ENCODE measurements around the gene SCLY. TPM values are rescaled to one million over a fixed set of nuclear protein-coding genes. Genes with fewer than 3 reads are reported as not detected.
"Not testable (repeated sequence)": the region's sequence is repeated elsewhere in the genome, so short reads cannot be mapped to it uniquely, and the experiment has no call there.

Gene SCLY
- total RNA-seq, 3 donors from 2014 or later: 46.4 to 63.5 (median 60.1) TPM

DNA sequence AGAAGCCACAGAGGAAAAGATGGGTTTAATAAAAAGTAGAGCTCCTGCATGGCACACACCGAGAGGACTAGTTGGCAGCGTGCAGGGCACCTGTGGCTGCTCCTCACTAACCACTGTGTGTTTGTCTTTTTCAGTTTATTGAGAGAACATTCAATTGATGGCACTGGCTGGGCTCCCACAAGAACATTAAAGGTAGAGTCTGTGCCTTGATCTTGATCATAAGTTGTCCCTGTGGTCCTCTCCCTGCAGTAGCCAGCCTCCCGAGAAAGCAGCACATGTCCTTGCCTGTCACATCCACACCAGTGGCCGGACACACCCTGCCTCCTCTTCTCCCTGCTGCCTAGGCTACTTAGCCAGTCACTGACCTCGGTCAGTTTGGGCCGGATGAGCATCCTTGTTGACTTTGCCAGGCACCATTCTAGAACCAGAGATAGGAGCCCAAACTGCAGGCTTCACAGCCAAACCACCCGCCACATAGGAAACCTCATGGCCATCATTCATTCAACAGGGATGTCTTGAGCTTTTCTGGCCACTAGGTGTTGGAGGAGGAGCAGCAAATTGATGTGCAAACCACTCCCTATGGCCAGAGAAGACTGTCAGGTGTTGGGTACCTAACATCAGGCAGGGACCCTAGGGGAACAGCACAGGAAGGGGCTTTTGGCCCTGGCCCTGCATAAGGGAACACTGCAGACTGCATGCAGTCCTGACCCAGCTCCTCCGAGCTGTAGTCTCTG lies 30.2 kb upstream of the SCLY start:
- Mint-ChIP-seq H3K4me1 (ENCODE audit: low read depth) (no peaks in the 10 kb centered on the region), H3K9me3 (no peaks in the 10 kb centered on the region), H3K36me3 (ENCODE audit: insufficient read depth) (peaks cover 51% of the 10 kb centered on the region), H3K27me3 (ENCODE audit: low read depth) (no peaks in the 10 kb centered on the region), H3K4me3 (no peak overlapping the region)
- DNase-seq: no peak
- ATAC-seq: no peak

DNA sequence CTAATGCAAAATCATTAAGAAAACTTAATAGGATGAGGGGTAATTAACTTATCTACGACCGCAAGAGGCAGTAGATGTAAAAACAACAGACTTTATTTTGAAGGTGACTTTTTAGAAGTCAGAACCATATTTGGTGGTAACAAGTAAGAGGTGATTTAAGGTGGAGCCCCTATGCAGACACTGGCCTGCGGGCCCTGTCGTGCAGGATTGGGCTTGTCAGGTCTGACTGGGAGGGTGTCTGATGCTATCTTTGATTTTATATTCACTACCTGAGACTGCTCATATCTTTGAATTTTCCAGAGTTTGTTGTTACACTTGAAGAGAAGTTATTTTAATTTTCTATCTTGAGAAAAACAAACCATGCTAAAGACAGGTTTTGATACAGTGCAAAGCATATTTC lies 29.1 kb upstream of the SCLY start:
- no peak for DNase-seq
- H3K4me3 Mint-ChIP-seq: no peak overlapping the region

DNA sequence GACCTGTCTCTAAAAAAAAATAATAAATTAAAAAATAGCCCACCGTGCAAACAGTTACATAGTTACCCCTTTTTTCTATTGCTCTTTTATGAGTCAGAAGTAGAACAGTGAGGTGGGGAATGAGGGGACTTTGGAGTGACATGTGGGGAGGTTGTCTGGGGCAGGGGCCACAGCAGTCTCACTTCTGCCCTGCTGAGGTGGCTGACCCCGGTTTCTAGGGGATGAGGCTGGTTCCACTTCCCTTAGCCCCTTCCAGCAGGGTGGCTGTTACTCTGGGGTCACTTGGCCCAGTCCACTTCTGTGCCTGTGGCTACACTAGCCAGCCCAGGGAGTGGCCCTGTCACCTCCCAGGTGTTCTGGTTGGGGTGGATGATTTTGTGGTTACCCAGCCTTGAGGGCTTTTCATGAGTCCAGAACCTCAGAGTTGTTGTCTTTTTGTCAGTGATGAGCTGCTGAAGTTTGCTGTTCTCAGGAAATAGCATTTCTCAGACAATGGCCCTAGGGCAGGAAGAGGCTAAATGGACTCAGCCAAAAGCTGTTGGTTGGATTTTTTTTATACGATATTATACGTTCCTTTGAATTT lies 28.0 kb upstream of the SCLY start:
- Mint-ChIP-seq H3K9me3 (no peaks in the 10 kb centered on the region), H3K4me3 (no peak overlapping the region), H3K27me3 (ENCODE audit: low read depth) (no peaks in the 10 kb centered on the region), H3K36me3 (ENCODE audit: insufficient read depth) (peaks cover 49% of the 10 kb centered on the region), H3K4me1 (ENCODE audit: low read depth) (no peaks in the 10 kb centered on the region)
- no peak for DNase-seq
- no peak for ATAC-seq

More for the DNA sequence above, 29.1 kb upstream of the SCLY start:
- Mint-ChIP-seq H3K9me3 (no peaks in the 10 kb centered on the region), H3K27me3 (ENCODE audit: low read depth) (no peaks in the 10 kb centered on the region), H3K4me1 (ENCODE audit: low read depth) (no peaks in the 10 kb centered on the region), H3K36me3 (ENCODE audit: insufficient read depth) (peaks cover 49% of the 10 kb centered on the region)
- ATAC-seq: no peak

DNA sequence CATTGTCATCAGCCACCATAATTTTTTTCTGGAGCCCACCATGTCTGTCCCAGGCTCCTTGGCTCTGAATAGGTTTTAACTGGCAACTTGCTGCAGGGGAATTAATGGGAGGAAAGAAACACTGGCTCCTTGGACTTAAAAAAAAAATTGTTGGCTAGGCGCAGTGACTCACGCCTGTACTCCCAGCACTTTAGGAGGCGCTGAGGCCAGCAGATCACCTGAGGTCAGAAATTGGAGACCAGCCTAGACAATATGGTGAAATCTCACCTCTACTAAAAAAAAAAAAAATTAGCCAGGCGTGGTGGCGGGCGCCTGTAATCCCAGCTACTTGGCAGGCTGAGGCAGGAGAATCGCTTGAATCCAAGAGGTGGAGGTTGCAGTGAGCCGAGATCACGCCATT lies 26.8 kb upstream of the SCLY start:
- not testable (repeated sequence) for ATAC-seq; H3K4me1 Mint-ChIP-seq (ENCODE audit: low read depth)
- peaks cover 53% of the 10 kb centered on the region for H3K36me3 Mint-ChIP-seq (ENCODE audit: insufficient read depth)

GRCh38 chr2:238038203-238038602 lies 22.6 kb upstream of the SCLY start:
- DNase-seq: no peak
- Mint-ChIP-seq H3K4me3 (no peak overlapping the region), H3K9me3 (no peaks in the 10 kb centered on the region), H3K4me1 (ENCODE audit: low read depth) (no peaks in the 10 kb centered on the region), H3K27me3 (ENCODE audit: low read depth) (no peaks in the 10 kb centered on the region), H3K36me3 (ENCODE audit: insufficient read depth) (peaks cover 56% of the 10 kb centered on the region)
- no peak for ATAC-seq

More for the DNA sequence above, 26.8 kb upstream of the SCLY start:
- not testable (repeated sequence) for H3K9me3 Mint-ChIP-seq; DNase-seq; H3K27me3 Mint-ChIP-seq (ENCODE audit: low read depth); H3K4me3 Mint-ChIP-seq

GRCh38 chr2:238039151-238039550 lies 21.6 kb upstream of the SCLY start:
- no peaks in the 10 kb centered on the region for H3K9me3 Mint-ChIP-seq
- no peak for ATAC-seq
- DNase-seq: no peak
- no peaks in the 10 kb centered on the region for H3K27me3 Mint-ChIP-seq (ENCODE audit: low read depth)
- H3K36me3 Mint-ChIP-seq (ENCODE audit: insufficient read depth): peaks cover 58% of the 10 kb centered on the region
- no peaks in the 10 kb centered on the region for H3K4me1 Mint-ChIP-seq (ENCODE audit: low read depth)
- H3K4me3 Mint-ChIP-seq: no peak overlapping the region

DNA sequence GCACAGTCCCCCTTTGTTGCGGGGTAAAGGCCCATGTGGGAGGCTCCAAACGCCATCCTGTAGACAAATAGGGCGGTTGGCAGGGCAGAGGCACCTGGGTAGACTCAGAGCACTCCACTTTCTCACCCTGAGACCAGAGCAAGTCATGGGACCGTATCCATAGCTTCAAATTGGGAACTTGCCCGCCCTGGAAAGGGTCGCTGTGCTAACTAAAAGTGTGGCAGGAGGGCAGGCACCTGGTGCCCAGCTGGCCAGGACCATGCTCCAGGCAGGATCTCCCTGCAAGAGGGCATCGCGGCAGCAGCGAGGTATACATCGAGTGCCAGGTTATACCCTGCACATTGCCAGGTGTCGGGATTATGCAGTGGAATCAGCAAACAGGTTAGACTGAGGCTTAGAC lies 20.8 kb upstream of the SCLY start:
- no peak for DNase-seq
- ATAC-seq: no peak
- H3K36me3 Mint-ChIP-seq (ENCODE audit: insufficient read depth): peaks cover 55% of the 10 kb centered on the region
- no peaks in the 10 kb centered on the region for H3K9me3 Mint-ChIP-seq
- H3K4me1 Mint-ChIP-seq (ENCODE audit: low read depth): no peaks in the 10 kb centered on the region
- no peak overlapping the region for H3K4me3 Mint-ChIP-seq
- H3K27me3 Mint-ChIP-seq (ENCODE audit: low read depth): no peaks in the 10 kb centered on the region

GRCh38 chr2:238040918-238041317 lies 19.9 kb upstream of the SCLY start:
- no peak for ATAC-seq
- Mint-ChIP-seq H3K36me3 (ENCODE audit: insufficient read depth) (peaks cover 52% of the 10 kb centered on the region), H3K9me3 (peaks cover 2% of the 10 kb centered on the region)

GRCh38 chr2:238042090-238042489 lies 18.7 kb upstream of the SCLY start:
- Mint-ChIP-seq H3K27me3 (ENCODE audit: low read depth) (no peaks in the 10 kb centered on the region), H3K9me3 (peaks cover 7% of the 10 kb centered on the region), H3K4me1 (ENCODE audit: low read depth) (no peaks in the 10 kb centered on the region), H3K36me3 (ENCODE audit: insufficient read depth) (peaks cover 61% of the 10 kb centered on the region), H3K4me3 (no peak overlapping the region)
- ATAC-seq (no peak), DNase-seq (no peak)

More at GRCh38 chr2:238040918-238041317, 19.9 kb upstream of the SCLY start:
- H3K4me1 Mint-ChIP-seq (ENCODE audit: low read depth): no peaks in the 10 kb centered on the region
- no peak overlapping the region for H3K4me3 Mint-ChIP-seq
- DNase-seq: no peak
- H3K27me3 Mint-ChIP-seq (ENCODE audit: low read depth): no peaks in the 10 kb centered on the region

- no peaks in the 10 kb centered on the region for H3K27me3 Mint-ChIP-seq (ENCODE audit: low read depth)
These were observed 17.8 kb upstream of the SCLY start for GRCh38 chr2:238042849-238043584.

GRCh38 chr2:238043851-238044250 lies 16.9 kb upstream of the SCLY start:
- H3K9me3 Mint-ChIP-seq: peaks cover 21% of the 10 kb centered on the region
- peaks cover 57% of the 10 kb centered on the region for H3K36me3 Mint-ChIP-seq (ENCODE audit: insufficient read depth)

More at GRCh38 chr2:238042849-238043584, 17.8 kb upstream of the SCLY start:
- Mint-ChIP-seq H3K36me3 (ENCODE audit: insufficient read depth) (peaks cover 61% of the 10 kb centered on the region), H3K4me1 (ENCODE audit: low read depth) (no peaks in the 10 kb centered on the region), H3K4me3 (no peak overlapping the region), H3K9me3 (peaks cover 15% of the 10 kb centered on the region)
- ATAC-seq: no peak
- no peak for DNase-seq

DNA sequence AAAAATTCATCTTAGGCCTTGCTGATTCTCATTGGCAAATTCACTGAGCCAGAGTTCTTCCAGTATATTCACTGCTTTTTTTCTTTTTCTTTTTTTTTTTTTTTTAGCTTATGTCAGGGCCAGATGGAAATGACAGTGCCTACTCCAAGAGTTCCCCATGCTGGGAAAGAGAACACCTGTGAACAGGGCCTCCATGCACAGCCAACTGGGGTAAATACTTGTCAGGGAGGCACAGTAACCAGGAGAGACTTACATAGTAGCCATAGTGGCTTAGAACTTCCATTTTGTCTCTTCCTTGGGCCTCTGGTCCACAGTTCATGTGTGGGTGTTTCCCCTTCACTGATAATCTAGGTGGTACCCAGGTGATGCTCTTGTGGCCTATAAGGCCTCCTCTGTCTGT lies 15.2 kb upstream of the SCLY start:
- Mint-ChIP-seq H3K4me1 (ENCODE audit: low read depth) (no peaks in the 10 kb centered on the region), H3K36me3 (ENCODE audit: insufficient read depth) (peaks cover 48% of the 10 kb centered on the region), H3K27me3 (ENCODE audit: low read depth) (no peaks in the 10 kb centered on the region), H3K4me3 (no peak overlapping the region), H3K9me3 (peaks cover 22% of the 10 kb centered on the region)
- DNase-seq: no peak
- ATAC-seq: no peak

More at GRCh38 chr2:238043851-238044250, 16.9 kb upstream of the SCLY start:
- DNase-seq: no peak
- Mint-ChIP-seq H3K27me3 (ENCODE audit: low read depth) (no peaks in the 10 kb centered on the region), H3K4me1 (ENCODE audit: low read depth) (no peaks in the 10 kb centered on the region), H3K4me3 (no peak overlapping the region)
- no peak for ATAC-seq

DNA sequence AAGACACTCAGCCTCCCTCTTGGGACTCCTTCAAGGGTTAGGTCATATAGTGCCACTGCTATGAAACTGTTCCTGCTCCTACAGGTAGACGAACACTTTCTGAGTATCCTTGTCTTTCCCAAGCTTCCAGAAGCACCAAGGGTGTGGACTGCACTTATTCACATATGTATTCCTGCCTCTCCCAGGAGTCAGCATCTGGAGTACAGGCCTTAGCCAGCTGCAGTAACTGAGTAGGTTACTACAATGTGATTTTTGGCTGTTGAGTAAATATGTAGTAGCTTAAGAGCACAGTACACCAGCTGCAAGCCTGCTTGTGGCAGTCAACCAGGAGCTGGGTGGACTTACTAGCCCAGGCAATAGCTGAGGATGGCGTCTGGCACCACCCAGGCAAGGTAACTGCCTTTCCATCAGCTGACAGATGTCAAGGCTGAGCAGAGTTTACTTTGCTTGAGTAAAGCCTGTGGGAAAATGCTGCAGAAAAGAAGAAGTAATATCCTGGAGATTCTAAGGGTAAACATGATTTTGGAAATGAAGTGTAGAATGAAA lies 14.0 kb upstream of the SCLY start:
- H3K4me3 Mint-ChIP-seq: no peak overlapping the region
- no peaks in the 10 kb centered on the region for H3K4me1 Mint-ChIP-seq (ENCODE audit: low read depth)
- DNase-seq: no peak
- no peak for ATAC-seq
- H3K27me3 Mint-ChIP-seq (ENCODE audit: low read depth): no peaks in the 10 kb centered on the region
- peaks cover 22% of the 10 kb centered on the region for H3K9me3 Mint-ChIP-seq
- peaks cover 38% of the 10 kb centered on the region for H3K36me3 Mint-ChIP-seq (ENCODE audit: insufficient read depth)

DNA sequence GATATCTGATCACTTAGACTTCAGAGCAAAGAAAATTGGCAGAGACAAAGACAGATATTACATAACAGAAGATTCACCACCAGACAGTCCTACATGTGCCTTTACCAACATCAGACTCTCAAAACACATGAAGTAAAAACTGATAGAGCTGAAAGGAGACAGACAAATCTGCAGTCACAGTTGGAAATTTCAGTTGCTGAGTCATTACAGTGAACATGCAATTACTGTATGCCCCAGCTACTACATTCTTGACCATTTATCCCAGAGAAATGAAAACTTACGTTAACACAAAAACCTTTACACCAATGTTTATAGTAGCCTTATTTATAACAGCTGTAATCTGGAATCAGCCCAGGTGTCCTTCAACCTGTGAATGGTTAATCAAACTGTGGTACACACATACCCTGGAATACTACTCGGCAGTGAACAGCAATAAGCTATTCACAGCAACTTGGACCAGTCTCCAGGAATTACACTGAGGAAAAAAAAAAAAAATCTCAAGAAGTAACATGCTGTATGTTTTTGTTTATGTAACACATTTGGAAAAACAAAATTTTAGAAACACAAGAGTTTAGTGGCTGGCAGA lies 7.5 kb upstream of the SCLY start:
- no peak for ATAC-seq
- Mint-ChIP-seq H3K9me3 (peaks cover 6% of the 10 kb centered on the region), H3K4me1 (ENCODE audit: low read depth) (no peaks in the 10 kb centered on the region)

More for the DNA sequence above, 7.5 kb upstream of the SCLY start:
- peaks cover 14% of the 10 kb centered on the region for H3K27me3 Mint-ChIP-seq (ENCODE audit: low read depth)
- H3K4me3 Mint-ChIP-seq: no peak overlapping the region
- no peaks in the 10 kb centered on the region for H3K36me3 Mint-ChIP-seq (ENCODE audit: insufficient read depth)
- DNase-seq: no peak
